ENCODE results near the gene FAM107B.

The FAM107B gene

GRCh38 chr10:14478604-14479003 is 296.1 kb downstream of the FAM107B start:
- ATAC-seq = peak; percentile 93
- TF ChIP-seq ARNTL (CRISPR knock-in tag; IDR thresholded peaks at IDR 0.05; ENCODE audit: borderline replicate concordance, low read depth) = no peak
- no peak for TF ChIP-seq CSDC2 (CRISPR knock-in tag; IDR thresholded peaks at IDR 0.05)
- no peak for TF ChIP-seq ISL1 (CRISPR knock-in tag; IDR thresholded peaks at IDR 0.05)
- TF ChIP-seq ZNF70 (CRISPR knock-in tag; IDR thresholded peaks at IDR 0.05) = no peak
- no peak for TF ChIP-seq ZC3H10 (CRISPR knock-in tag; IDR thresholded peaks at IDR 0.05)
- no peak for TF ChIP-seq ESRRG (CRISPR knock-in tag; IDR thresholded peaks at IDR 0.05)

GRCh38 chr10:14478201-14478600 is 296.5 kb downstream of the FAM107B start:
- no peak for TF ChIP-seq RARB (CRISPR knock-in tag; IDR thresholded peaks at IDR 0.05)
- TF ChIP-seq ZNF8 (CRISPR knock-in tag; IDR thresholded peaks at IDR 0.05) = no peak
- TF ChIP-seq ESRRG (CRISPR knock-in tag; IDR thresholded peaks at IDR 0.05) = no peak
- no peak for TF ChIP-seq ISL1 (CRISPR knock-in tag; IDR thresholded peaks at IDR 0.05)
- no peak for TF ChIP-seq PPARA (CRISPR knock-in tag; IDR thresholded peaks at IDR 0.05; ENCODE audit: borderline replicate concordance)
- no peak for TF ChIP-seq PATZ1 (CRISPR knock-in tag; IDR thresholded peaks at IDR 0.05; ENCODE audit: borderline replicate concordance)
- no peak for TF ChIP-seq ZFP30 (CRISPR knock-in tag; IDR thresholded peaks at IDR 0.05)
- TF ChIP-seq SNAI2 (CRISPR knock-in tag; IDR thresholded peaks at IDR 0.05) = no peak
- TF ChIP-seq GLIS3 (CRISPR knock-in tag; IDR thresholded peaks at IDR 0.05) = no peak
- no peak for TF ChIP-seq TCF4 (CRISPR knock-in tag; IDR thresholded peaks at IDR 0.05; ENCODE audit: borderline replicate concordance)
- no peak for TF ChIP-seq ARNTL (CRISPR knock-in tag; IDR thresholded peaks at IDR 0.05; ENCODE audit: borderline replicate concordance, low read depth)
- TF ChIP-seq OSR1 (CRISPR knock-in tag; IDR thresholded peaks at IDR 0.05) = no peak
- no peak for TF ChIP-seq TOX (CRISPR knock-in tag; IDR thresholded peaks at IDR 0.05; ENCODE audit: borderline replicate concordance)
- no peak for TF ChIP-seq BACH2 (CRISPR knock-in tag; IDR thresholded peaks at IDR 0.05; ENCODE audit: borderline replicate concordance)
- TF ChIP-seq CSDC2 (CRISPR knock-in tag; IDR thresholded peaks at IDR 0.05) = no peak
- no peak for TF ChIP-seq ZNF70 (CRISPR knock-in tag; IDR thresholded peaks at IDR 0.05)
- no peak for ATAC-seq

DNA sequence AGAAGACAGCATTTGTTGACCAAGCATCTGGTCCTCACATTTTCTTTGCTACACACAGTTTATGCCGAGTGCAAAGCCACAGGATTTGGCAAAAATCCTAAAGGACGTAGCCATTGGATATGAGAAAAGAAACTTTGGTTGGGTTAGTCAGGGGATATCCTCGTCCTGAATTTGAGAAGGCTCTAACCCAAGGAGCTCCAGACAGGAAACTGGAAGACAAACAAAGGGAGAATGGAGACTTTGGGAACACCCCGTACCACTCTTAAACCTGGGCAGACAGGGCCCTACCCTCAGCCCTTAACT is 297.3 kb downstream of the FAM107B start:
- ATAC-seq = no peak
- TF ChIP-seq ZC3H10 (CRISPR knock-in tag; IDR thresholded peaks at IDR 0.05) = no peak
- TF ChIP-seq ESRRG (CRISPR knock-in tag; IDR thresholded peaks at IDR 0.05) = no peak
- TF ChIP-seq CSRNP3 (CRISPR knock-in tag; IDR thresholded peaks at IDR 0.05) = no peak
- no peak for TF ChIP-seq ZFP30 (CRISPR knock-in tag; IDR thresholded peaks at IDR 0.05)
- no peak for TF ChIP-seq ZNF8 (CRISPR knock-in tag; IDR thresholded peaks at IDR 0.05)
- no peak for TF ChIP-seq GLIS3 (CRISPR knock-in tag; IDR thresholded peaks at IDR 0.05)
- TF ChIP-seq TCF4 (CRISPR knock-in tag; IDR thresholded peaks at IDR 0.05; ENCODE audit: borderline replicate concordance) = no peak
- TF ChIP-seq, protein P1, sequence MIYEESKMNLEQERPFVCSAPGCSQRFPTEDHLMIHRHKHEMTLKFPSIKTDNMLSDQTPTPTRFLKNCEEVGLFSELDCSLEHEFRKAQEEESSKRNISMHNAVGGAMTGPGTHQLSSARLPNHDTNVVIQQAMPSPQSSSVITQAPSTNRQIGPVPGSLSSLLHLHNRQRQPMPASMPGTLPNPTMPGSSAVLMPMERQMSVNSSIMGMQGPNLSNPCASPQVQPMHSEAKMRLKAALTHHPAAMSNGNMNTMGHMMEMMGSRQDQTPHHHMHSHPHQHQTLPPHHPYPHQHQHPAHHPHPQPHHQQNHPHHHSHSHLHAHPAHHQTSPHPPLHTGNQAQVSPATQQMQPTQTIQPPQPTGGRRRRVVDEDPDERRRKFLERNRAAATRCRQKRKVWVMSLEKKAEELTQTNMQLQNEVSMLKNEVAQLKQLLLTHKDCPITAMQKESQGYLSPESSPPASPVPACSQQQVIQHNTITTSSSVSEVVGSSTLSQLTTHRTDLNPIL (CRISPR knock-in tag; IDR thresholded peaks at IDR 0.05; ENCODE audit: low read depth) = no peak
- TF ChIP-seq PATZ1 (CRISPR knock-in tag; IDR thresholded peaks at IDR 0.05; ENCODE audit: borderline replicate concordance) = no peak
- TF ChIP-seq CSDC2 (CRISPR knock-in tag; IDR thresholded peaks at IDR 0.05) = no peak
- no peak for TF ChIP-seq TSHZ2 (CRISPR knock-in tag; IDR thresholded peaks at IDR 0.05)

All from SK-N-SH treated with all-trans-retinoic acid at 6 μM for 48 hours (cell line).